GM12891 (cell line): ENCODE results near the gene FAM209A.

Source experiments
- POLR2A ChIP-seq: IDR thresholded peaks from 2 replicates; pipeline ENCODE4 v1.6.1; 2011; ENCODE audit warnings: low read depth, low read length, control low read depth
- POU2F2 ChIP-seq: IDR thresholded peaks from 2 replicates; pipeline ENCODE4 v1.6.1; 2011; ENCODE audit warnings: low read depth, mild to moderate bottlenecking, control low read depth, low read length, moderate library complexity
- SPI1 ChIP-seq: IDR thresholded peaks from 2 replicates; pipeline ENCODE4 v1.6.1; 2011; ENCODE audit warnings: low read depth, low read length, control low read depth
- TAF1 ChIP-seq: IDR thresholded peaks from 2 replicates; pipeline ENCODE4 v1.6.1; 2011; ENCODE audit warnings: low read depth, low read length, control low read depth

DNA sequence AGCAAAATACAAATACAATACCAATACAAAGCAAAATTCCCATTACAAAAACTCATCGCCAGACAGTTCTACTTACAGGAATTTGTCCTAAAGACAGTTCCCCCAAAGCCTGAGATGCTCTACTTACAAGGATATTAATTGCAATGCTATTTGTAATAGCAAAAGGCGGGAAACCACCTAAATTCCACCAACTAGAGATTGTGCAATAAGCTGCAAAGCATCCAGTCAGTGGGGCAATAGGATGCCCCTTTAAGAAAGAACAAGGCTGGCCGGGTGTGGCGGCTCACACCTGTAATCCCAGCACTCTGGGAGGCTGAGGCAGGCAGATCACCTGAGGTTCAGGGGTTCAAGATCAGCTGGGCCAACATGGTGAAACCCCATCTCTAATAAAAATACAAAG, 47.6 kb downstream of the FAM209A start:
- TF ChIP-seq POLR2A (no peak), TAF1 (no peak), POU2F2 (no peak), SPI1 (no peak)
